HEK293 (cell line): ENCODE results near the gene HSD17B13.
"Not testable (repeated sequence)": the region's sequence is repeated elsewhere in the genome, so short reads cannot be mapped to it uniquely, and the experiment has no call there.

Source experiments
- KLF1 ChIP-seq: fragments of 450-650 bp; formaldehyde crosslinking; IDR thresholded peaks from 2 replicates; pipeline ENCODE4 v1.5.1; 2016; ENCODE audit warnings: missing biosample characterization, missing genetic modification characterization
- TCF7L2 ChIP-seq: IDR thresholded peaks from 2 replicates; pipeline ENCODE4 v1.6.1; 2011; ENCODE audit warnings: low read depth, mild to moderate bottlenecking, inconsistent platforms, low read length, moderate library complexity, borderline replicate concordance
- ZBTB17 ChIP-seq: fragments of 450-650 bp; formaldehyde crosslinking; IDR thresholded peaks from 2 replicates; pipeline ENCODE4 v1.5.1; 2016; ENCODE audit warnings: missing biosample characterization, missing genetic modification characterization
- ZNF133 ChIP-seq: fragments of 450-650 bp; formaldehyde crosslinking; IDR thresholded peaks from 2 replicates; pipeline ENCODE4 v1.5.1; 2016; ENCODE audit warnings: missing biosample characterization, missing genetic modification characterization
- ZNF140 ChIP-seq: fragments of 450-650 bp; formaldehyde crosslinking; IDR thresholded peaks from 2 replicates; pipeline ENCODE4 v1.5.1; 2016; ENCODE audit warnings: missing biosample characterization, missing genetic modification characterization
- ZNF24 ChIP-seq: fragments of 450-650 bp; formaldehyde crosslinking; IDR thresholded peaks from 2 replicates; pipeline ENCODE4 v1.5.1; 2016; ENCODE audit warnings: missing biosample characterization, missing genetic modification characterization
- ZNF292 ChIP-seq: fragments of 450-650 bp; formaldehyde crosslinking; IDR thresholded peaks from 2 replicates; pipeline ENCODE4 v1.5.1; 2016; ENCODE audit warnings: low read depth, missing biosample characterization, missing genetic modification characterization, borderline replicate concordance
- TF ChIP-seq, protein P1 (sequence below): fragments of 450-650 bp; formaldehyde crosslinking; IDR thresholded peaks from 2 replicates; pipeline ENCODE4 v1.5.1; 2016; ENCODE audit warnings: missing biosample characterization, missing genetic modification characterization
- TF ChIP-seq, protein P2 (sequence below): fragments of 450-650 bp; formaldehyde crosslinking; conservative IDR thresholded peaks from 2 replicates; pipeline ENCODE4 v1.5.1; 2016; ENCODE audit warnings: low read depth, missing biosample characterization, missing genetic modification characterization

DNA sequence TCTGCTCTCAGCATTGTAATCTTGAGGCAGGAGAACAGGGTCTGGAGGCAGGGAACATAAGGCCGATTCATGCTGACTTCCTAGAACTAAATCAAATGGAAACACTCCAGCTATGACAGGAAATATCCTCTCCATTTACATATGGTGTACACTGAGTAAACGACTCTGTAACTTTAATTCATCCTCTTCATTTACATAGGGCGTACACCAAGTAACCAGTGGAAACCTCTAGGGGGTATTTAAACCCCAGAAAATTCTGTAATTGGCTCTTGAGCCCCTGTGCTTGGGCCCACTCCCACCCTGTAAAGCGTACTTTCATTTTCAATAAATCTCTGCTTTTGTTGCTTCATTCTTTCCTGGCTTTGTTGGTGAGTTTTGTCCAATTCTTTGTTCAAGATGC lies 7.7 kb downstream of the HSD17B13 start:
- TF ChIP-seq, protein P1, sequence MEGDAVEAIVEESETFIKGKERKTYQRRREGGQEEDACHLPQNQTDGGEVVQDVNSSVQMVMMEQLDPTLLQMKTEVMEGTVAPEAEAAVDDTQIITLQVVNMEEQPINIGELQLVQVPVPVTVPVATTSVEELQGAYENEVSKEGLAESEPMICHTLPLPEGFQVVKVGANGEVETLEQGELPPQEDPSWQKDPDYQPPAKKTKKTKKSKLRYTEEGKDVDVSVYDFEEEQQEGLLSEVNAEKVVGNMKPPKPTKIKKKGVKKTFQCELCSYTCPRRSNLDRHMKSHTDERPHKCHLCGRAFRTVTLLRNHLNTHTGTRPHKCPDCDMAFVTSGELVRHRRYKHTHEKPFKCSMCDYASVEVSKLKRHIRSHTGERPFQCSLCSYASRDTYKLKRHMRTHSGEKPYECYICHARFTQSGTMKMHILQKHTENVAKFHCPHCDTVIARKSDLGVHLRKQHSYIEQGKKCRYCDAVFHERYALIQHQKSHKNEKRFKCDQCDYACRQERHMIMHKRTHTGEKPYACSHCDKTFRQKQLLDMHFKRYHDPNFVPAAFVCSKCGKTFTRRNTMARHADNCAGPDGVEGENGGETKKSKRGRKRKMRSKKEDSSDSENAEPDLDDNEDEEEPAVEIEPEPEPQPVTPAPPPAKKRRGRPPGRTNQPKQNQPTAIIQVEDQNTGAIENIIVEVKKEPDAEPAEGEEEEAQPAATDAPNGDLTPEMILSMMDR = not testable (repeated sequence)
- TF ChIP-seq ZNF24; KLF1 (tag by site-specific recombination); TCF7L2; ZNF140 (tag by site-specific recombination); ZBTB17 (tag by site-specific recombination); ZNF133; ZNF292: not testable (repeated sequence)
- TF ChIP-seq, protein P2, sequence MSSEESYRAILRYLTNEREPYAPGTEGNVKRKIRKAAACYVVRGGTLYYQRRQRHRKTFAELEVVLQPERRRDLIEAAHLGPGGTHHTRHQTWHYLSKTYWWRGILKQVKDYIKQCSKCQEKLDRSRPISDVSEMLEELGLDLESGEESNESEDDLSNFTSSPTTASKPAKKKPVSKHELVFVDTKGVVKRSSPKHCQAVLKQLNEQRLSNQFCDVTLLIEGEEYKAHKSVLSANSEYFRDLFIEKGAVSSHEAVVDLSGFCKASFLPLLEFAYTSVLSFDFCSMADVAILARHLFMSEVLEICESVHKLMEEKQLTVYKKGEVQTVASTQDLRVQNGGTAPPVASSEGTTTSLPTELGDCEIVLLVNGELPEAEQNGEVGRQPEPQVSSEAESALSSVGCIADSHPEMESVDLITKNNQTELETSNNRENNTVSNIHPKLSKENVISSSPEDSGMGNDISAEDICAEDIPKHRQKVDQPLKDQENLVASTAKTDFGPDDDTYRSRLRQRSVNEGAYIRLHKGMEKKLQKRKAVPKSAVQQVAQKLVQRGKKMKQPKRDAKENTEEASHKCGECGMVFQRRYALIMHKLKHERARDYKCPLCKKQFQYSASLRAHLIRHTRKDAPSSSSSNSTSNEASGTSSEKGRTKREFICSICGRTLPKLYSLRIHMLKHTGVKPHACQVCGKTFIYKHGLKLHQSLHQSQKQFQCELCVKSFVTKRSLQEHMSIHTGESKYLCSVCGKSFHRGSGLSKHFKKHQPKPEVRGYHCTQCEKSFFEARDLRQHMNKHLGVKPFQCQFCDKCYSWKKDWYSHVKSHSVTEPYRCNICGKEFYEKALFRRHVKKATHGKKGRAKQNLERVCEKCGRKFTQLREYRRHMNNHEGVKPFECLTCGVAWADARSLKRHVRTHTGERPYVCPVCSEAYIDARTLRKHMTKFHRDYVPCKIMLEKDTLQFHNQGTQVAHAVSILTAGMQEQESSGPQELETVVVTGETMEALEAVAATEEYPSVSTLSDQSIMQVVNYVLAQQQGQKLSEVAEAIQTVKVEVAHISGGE = not testable (repeated sequence)
